HFFc6 (cell line): Measurements from ENCODE around the gene LBR. TPM values are rescaled to one million over a fixed set of nuclear protein-coding genes. Genes with fewer than 3 reads are reported as not detected.
"Not testable (repeated sequence)": the region's sequence is repeated elsewhere in the genome, so short reads cannot be mapped to it uniquely, and the experiment has no call there.

Experiments
- DNase-seq: peaks from one replicate; pipeline ENCODE4 v3.0.0-alpha.2; 2018
- H3K27ac Mint-ChIP-seq: 2 replicates; pipeline ENCODE4 v1.8.0; 2020; ENCODE audit warnings: mild to moderate bottlenecking, mixed read lengths
- H3K27me3 Mint-ChIP-seq: 2 replicates; pipeline ENCODE4 v1.8.0; 2021; ENCODE audit warnings: mild to moderate bottlenecking, moderate library complexity, mixed read lengths; ENCODE audit not compliant: insufficient read depth
- H3K36me3 Mint-ChIP-seq: 2 replicates; pipeline ENCODE4 v1.8.0; 2021; ENCODE audit warnings: low read depth, mixed read lengths
- H3K4me1 Mint-ChIP-seq: 2 replicates; pipeline ENCODE4 v1.8.0; 2020; ENCODE audit warnings: low read depth, mixed read lengths
- H3K4me3 Mint-ChIP-seq: 2 replicates; pipeline ENCODE4 v1.8.0; 2020; ENCODE audit warnings: mild to moderate bottlenecking, moderate library complexity, mixed read lengths
- H3K9me3 Mint-ChIP-seq: 2 replicates; pipeline ENCODE4 v1.8.0; 2020; ENCODE audit warnings: mild to moderate bottlenecking, mixed read lengths
- total RNA-seq, 6 experiments: library from RNA; stranded (reverse); fragmentation: NEBNext Ultra II Directional; extraction: Animal tissue kit (Norgen Biotek cat#: 25700); gene quantifications; 2 replicates in 1 of 6; 3 replicates in 5 of 6; pipeline ENCODE4 v1.2.3, GENCODE V29; 2021
- TF ChIP-seq, protein P1 (sequence below): fragments of 200-600 bp; sonication (generic); IDR thresholded peaks from 2 replicates; pipeline ENCODE4 v1.5.0; 2021; ENCODE audit warnings: antibody characterized with exemption, mild to moderate bottlenecking

Gene LBR
- total RNA-seq, 6 experiments from 2014 or later: 20.7 to 42.7 (median 36.3) TPM

DNA sequence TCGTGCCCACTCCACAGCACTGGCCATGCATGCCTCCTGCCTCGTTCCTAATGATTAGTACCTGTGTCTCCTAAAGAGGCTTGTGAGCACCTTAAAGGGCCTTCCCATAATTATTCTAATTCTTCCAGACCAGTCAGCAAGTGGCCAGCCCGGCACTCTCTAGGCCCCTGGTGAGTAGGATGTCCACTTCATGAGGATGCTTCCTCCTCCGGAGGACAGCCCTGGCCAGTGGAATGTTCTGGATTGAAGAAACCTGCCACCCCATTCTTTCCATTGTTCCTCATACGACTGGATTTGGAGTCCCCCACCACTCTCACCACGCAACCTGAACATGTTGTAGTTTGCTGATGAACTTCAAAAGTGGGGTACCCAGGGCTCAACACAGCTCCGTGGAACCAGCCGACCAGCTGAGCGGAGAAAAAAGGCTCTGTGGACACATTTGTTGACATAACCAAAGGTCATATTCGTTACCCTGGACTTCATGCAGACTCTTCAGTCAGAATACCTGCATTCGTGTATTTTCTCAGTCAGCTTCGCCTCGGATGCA lies 46.7 kb upstream of the LBR start:
- no peak for DNase-seq
- no peaks in the 10 kb centered on the region for H3K36me3 Mint-ChIP-seq
- no peak overlapping the region for H3K27ac Mint-ChIP-seq

DNA sequence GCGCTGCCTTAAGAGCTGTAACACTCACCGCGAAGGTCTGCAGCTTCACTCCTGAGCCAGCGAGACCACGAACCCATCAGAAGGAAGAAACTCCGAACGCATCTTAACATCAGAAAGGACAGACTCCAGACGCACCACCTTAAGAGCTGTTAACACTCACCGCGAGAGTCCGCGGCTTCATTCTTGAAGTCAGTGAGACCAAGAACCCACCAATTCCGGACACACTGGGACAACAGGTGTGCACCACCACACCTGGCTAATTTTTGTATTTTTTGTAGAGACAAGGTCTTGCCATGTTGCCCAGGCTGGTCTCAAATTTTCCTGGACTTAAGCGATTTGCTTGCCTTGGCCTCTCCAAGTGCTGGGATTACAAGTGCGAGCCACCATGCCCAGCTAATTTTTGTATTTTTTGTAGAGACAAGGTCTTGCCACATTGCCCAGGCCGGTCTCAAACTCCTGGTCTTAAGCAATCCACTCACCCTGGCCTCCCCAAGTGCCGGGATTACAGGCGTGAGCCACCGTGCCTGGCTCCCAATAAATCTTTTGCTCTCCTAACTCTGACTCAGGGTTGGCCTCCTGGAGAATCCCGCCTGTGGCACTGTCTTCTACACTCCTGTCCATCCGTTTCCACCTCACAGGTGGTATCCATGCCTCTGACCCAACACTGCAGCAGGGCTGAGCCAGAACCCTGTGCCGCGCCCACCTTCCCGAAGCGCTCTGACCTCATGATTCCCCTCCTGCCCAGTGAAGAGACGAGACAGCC lies 46.0 kb upstream of the LBR start:
- not testable (repeated sequence) for H3K27ac Mint-ChIP-seq, H3K4me3 Mint-ChIP-seq, DNase-seq, H3K36me3 Mint-ChIP-seq, H3K9me3 Mint-ChIP-seq
- H3K4me1 Mint-ChIP-seq: peaks cover 10% of the 10 kb centered on the region
- peaks cover 13% of the 10 kb centered on the region for H3K27me3 Mint-ChIP-seq

More for the DNA sequence above, 46.7 kb upstream of the LBR start:
- Mint-ChIP-seq H3K4me1 (peaks cover 10% of the 10 kb centered on the region), H3K9me3 (no peaks in the 10 kb centered on the region), H3K27me3 (peaks cover 13% of the 10 kb centered on the region), H3K4me3 (no peak overlapping the region)
- TF ChIP-seq, protein P1, sequence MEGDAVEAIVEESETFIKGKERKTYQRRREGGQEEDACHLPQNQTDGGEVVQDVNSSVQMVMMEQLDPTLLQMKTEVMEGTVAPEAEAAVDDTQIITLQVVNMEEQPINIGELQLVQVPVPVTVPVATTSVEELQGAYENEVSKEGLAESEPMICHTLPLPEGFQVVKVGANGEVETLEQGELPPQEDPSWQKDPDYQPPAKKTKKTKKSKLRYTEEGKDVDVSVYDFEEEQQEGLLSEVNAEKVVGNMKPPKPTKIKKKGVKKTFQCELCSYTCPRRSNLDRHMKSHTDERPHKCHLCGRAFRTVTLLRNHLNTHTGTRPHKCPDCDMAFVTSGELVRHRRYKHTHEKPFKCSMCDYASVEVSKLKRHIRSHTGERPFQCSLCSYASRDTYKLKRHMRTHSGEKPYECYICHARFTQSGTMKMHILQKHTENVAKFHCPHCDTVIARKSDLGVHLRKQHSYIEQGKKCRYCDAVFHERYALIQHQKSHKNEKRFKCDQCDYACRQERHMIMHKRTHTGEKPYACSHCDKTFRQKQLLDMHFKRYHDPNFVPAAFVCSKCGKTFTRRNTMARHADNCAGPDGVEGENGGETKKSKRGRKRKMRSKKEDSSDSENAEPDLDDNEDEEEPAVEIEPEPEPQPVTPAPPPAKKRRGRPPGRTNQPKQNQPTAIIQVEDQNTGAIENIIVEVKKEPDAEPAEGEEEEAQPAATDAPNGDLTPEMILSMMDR: no peak; the same call in 1 of the 2 replicates

DNA sequence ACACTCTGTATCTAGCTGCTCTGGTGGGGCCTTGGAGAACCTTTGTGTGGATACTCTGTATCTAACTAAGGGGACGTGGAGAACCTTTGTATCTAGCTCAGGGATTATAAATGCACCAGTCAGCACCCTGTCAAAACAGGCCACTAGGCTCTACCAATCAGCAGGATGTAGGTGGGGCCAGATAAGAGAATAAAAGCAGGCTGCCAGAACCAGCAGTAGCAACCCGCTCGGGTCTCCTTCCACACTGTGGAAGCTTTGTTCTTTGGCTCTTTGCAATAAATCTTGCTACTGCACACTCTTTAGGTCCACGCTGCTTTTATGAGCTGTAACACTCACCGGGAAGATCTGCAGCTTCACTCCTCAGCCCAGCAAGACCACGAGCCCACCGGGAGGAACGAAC lies 45.4 kb upstream of the LBR start:
- not testable (repeated sequence) for H3K27ac Mint-ChIP-seq, H3K9me3 Mint-ChIP-seq, DNase-seq, H3K4me3 Mint-ChIP-seq, H3K36me3 Mint-ChIP-seq
- Mint-ChIP-seq H3K27me3 (peaks cover 13% of the 10 kb centered on the region), H3K4me1 (peaks cover 10% of the 10 kb centered on the region)

GRCh38 chr1:225471453-225472301 lies 43.8 kb upstream of the LBR start:
- TF ChIP-seq, protein P1: no peak
- H3K36me3 Mint-ChIP-seq: no peaks in the 10 kb centered on the region
- H3K4me1 Mint-ChIP-seq: peaks cover 10% of the 10 kb centered on the region
- peaks cover 13% of the 10 kb centered on the region for H3K27me3 Mint-ChIP-seq
- no peak overlapping the region for H3K4me3 Mint-ChIP-seq
- no peak for DNase-seq
- no peak overlapping the region for H3K27ac Mint-ChIP-seq
- no peaks in the 10 kb centered on the region for H3K9me3 Mint-ChIP-seq

- TF ChIP-seq, protein P1: no peak
- peaks cover 10% of the 10 kb centered on the region for H3K4me1 Mint-ChIP-seq
- no peaks in the 10 kb centered on the region for H3K9me3 Mint-ChIP-seq
- no peak overlapping the region for H3K4me3 Mint-ChIP-seq
- H3K27ac Mint-ChIP-seq: no peak overlapping the region
- peaks cover 13% of the 10 kb centered on the region for H3K27me3 Mint-ChIP-seq
- H3K36me3 Mint-ChIP-seq: no peaks in the 10 kb centered on the region
- no peak for DNase-seq
These were observed 43.2 kb upstream of the LBR start for GRCh38 chr1:225471109-225471452.

- TF ChIP-seq, protein P1: 0 out of 2 replicates have a peak, but pooled peaks have one; percentile 16
- Mint-ChIP-seq H3K27ac (no peak overlapping the region), H3K4me1 (peaks cover 12% of the 10 kb centered on the region), H3K27me3 (peaks cover 13% of the 10 kb centered on the region), H3K9me3 (no peaks in the 10 kb centered on the region), H3K36me3 (no peaks in the 10 kb centered on the region), H3K4me3 (no peak overlapping the region)
- DNase-seq: no peak
These were observed 42.6 kb upstream of the LBR start for GRCh38 chr1:225470211-225471108.
